ENCODE data around the gene ARNT2. TPM values are rescaled to one million over a fixed set of nuclear protein-coding genes. Genes with fewer than 3 reads are reported as not detected.

The ARNT2 gene
- total and polyA plus RNA-seq, 2 donors (not counting 1 experiment from before 2014, with no cell fraction given) = 15.5 to 61.2 TPM

DNA sequence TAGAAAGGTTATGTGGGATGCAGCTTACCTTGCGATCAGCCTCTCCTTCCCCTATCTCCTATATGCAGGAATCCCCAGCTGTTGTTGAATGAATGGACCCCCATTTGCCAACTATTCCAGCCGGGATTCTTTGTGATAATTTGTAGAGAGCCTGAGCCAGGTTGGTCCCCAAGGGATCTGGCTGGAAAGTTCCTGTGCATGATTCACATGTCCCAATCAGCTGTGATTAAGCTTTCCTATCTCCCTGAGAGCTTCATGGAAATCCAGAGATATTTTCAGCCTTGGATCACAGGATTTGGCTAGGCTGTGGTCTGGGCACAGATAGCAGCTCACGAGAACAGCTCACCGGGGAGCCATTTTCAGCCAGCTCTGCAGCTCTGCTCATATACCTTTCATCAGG lies 76.7 kb downstream of the ARNT2 start:
- no peak overlapping the region for H2AFZ ChIP-seq (ENCODE audit: low read length)
- H3K4me1 ChIP-seq (ENCODE audit: control insufficient read depth, extremely low read depth, insufficient read depth, low read length) = peaks cover 58% of the 10 kb centered on the region

DNA sequence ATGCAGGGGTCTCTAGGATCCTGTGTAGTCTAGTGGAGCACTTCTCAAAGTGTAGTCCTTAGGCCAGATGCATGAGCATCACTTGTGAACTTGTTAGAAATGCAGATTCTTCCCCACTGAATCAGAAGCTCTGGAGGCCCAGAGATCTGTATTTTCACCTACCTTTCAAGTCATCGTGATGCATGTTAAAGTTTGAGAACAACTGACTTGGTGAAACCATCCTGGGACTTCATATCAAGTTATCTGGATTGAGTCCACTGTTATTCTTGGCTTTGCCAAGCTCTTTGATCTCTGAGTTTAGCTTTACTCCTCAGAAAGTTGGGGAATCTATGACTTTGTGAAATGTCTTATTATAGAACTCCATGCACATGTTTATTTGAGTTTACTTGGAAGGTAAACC lies 78.5 kb downstream of the ARNT2 start:
- Histone ChIP-seq H3K79me2 (ENCODE audit: control insufficient read depth, insufficient read depth, low read length) (no peaks in the 10 kb centered on the region), H2AFZ (ENCODE audit: low read length) (no peak overlapping the region), H3K4me3 (replicated peaks in 1 of 4; ENCODE audit: control extremely low read depth in 1 of 4, insufficient read depth in 1 of 4, low read depth in 3 of 4, low read length in 4 of 4) (no peak overlapping the region), H3K9ac (ENCODE audit: insufficient read depth, low read length) (no peak overlapping the region), H3K27me3 (ENCODE audit: control insufficient read depth, insufficient read depth, low read length) (no peaks in the 10 kb centered on the region), H3K27ac (ENCODE audit: insufficient read depth, low read length) (peak overlapping the region; percentile 64), H3K4me2 (ENCODE audit: extremely low read depth, insufficient read depth, low read length) (no peak overlapping the region), H3K36me3 (ENCODE audit: control insufficient read depth, insufficient read depth, low read length) (no peaks in the 10 kb centered on the region), H4K20me1 (ENCODE audit: control insufficient read depth, extremely low read depth, insufficient read depth, low read length) (no peaks in the 10 kb centered on the region), H3K4me1 (ENCODE audit: control insufficient read depth, extremely low read depth, insufficient read depth, low read length) (peaks cover 59% of the 10 kb centered on the region), H3K9me3 (ENCODE audit: control insufficient read depth, insufficient read depth, low read depth, low read length) (no peaks in the 10 kb centered on the region)
- DNase-seq (ENCODE audit: low read depth in 2 of 2) = peak in 1 of 2 donors; percentile 78
- no peak for TF ChIP-seq EZH2 (IDR thresholded peaks at IDR 0.05; ENCODE audit: low read length, missing control alignments)
- TF ChIP-seq CTCF (conservative IDR thresholded peaks at IDR 0.05 in 1 of 2, IDR thresholded peaks at IDR 0.05 in 1 of 2; ENCODE audit: low read depth in 1 of 2, low read length in 2 of 2) = no peak

More for the DNA sequence above, 76.7 kb downstream of the ARNT2 start:
- Histone ChIP-seq H3K27me3 (ENCODE audit: control insufficient read depth, insufficient read depth, low read length) (no peaks in the 10 kb centered on the region), H3K27ac (ENCODE audit: insufficient read depth, low read length) (peak overlapping the region; percentile 64), H3K79me2 (ENCODE audit: control insufficient read depth, insufficient read depth, low read length) (no peaks in the 10 kb centered on the region), H3K9me3 (ENCODE audit: control insufficient read depth, insufficient read depth, low read depth, low read length) (no peaks in the 10 kb centered on the region), H3K4me2 (ENCODE audit: extremely low read depth, insufficient read depth, low read length) (peak overlapping the region; percentile 2), H4K20me1 (ENCODE audit: control insufficient read depth, extremely low read depth, insufficient read depth, low read length) (no peaks in the 10 kb centered on the region), H3K4me3 (replicated peaks in 1 of 4; ENCODE audit: control extremely low read depth in 1 of 4, insufficient read depth in 1 of 4, low read depth in 3 of 4, low read length in 4 of 4) (peak overlapping the region in 1 of 4 experiments; percentile 15), H3K9ac (ENCODE audit: insufficient read depth, low read length) (no peak overlapping the region), H3K36me3 (ENCODE audit: control insufficient read depth, insufficient read depth, low read length) (no peaks in the 10 kb centered on the region)
- TF ChIP-seq EZH2 (IDR thresholded peaks at IDR 0.05; ENCODE audit: low read length, missing control alignments) (no peak), CTCF (conservative IDR thresholded peaks at IDR 0.05 in 1 of 2, IDR thresholded peaks at IDR 0.05 in 1 of 2; ENCODE audit: low read depth in 1 of 2, low read length in 2 of 2) (no peak)
- peak; percentile 62 to 99 for DNase-seq (ENCODE audit: low read depth in 2 of 2)

- Histone ChIP-seq H3K9me3 (ENCODE audit: control insufficient read depth, insufficient read depth, low read depth, low read length) (no peaks in the 10 kb centered on the region), H3K79me2 (ENCODE audit: control insufficient read depth, insufficient read depth, low read length) (no peaks in the 10 kb centered on the region), H4K20me1 (ENCODE audit: control insufficient read depth, extremely low read depth, insufficient read depth, low read length) (no peaks in the 10 kb centered on the region), H3K27ac (ENCODE audit: insufficient read depth, low read length) (peak overlapping the region; percentile 64), H2AFZ (ENCODE audit: low read length) (no peak overlapping the region), H3K4me1 (ENCODE audit: control insufficient read depth, extremely low read depth, insufficient read depth, low read length) (peaks cover 62% of the 10 kb centered on the region), H3K9ac (ENCODE audit: insufficient read depth, low read length) (no peak overlapping the region), H3K27me3 (ENCODE audit: control insufficient read depth, insufficient read depth, low read length) (no peaks in the 10 kb centered on the region), H3K4me3 (replicated peaks in 1 of 4; ENCODE audit: control extremely low read depth in 1 of 4, insufficient read depth in 1 of 4, low read depth in 3 of 4, low read length in 4 of 4) (no peak overlapping the region), H3K36me3 (ENCODE audit: control insufficient read depth, insufficient read depth, low read length) (no peaks in the 10 kb centered on the region), H3K4me2 (ENCODE audit: extremely low read depth, insufficient read depth, low read length) (no peak overlapping the region)
- no peak for TF ChIP-seq CTCF (conservative IDR thresholded peaks at IDR 0.05 in 1 of 2, IDR thresholded peaks at IDR 0.05 in 1 of 2; ENCODE audit: low read depth in 1 of 2, low read length in 2 of 2)
- TF ChIP-seq EZH2 (IDR thresholded peaks at IDR 0.05; ENCODE audit: low read length, missing control alignments) = no peak
- peak in 1 of 2 donors; percentile 85 for DNase-seq (ENCODE audit: low read depth in 2 of 2)
Measured at GRCh38 chr15:80483725-80484161, 79.6 kb downstream of the ARNT2 start.
